LNCAP (cell line): ENCODE measurements around the gene TNNC1.

ENCODE experiments used
- TF ChIP-seq, protein P1 (sequence below): fragments of 450-650 bp; IDR thresholded peaks from 2 replicates; pipeline ENCODE4 v1.5.1; 2017; ENCODE audit warnings: mild to moderate bottlenecking

The TNNC1 gene

DNA sequence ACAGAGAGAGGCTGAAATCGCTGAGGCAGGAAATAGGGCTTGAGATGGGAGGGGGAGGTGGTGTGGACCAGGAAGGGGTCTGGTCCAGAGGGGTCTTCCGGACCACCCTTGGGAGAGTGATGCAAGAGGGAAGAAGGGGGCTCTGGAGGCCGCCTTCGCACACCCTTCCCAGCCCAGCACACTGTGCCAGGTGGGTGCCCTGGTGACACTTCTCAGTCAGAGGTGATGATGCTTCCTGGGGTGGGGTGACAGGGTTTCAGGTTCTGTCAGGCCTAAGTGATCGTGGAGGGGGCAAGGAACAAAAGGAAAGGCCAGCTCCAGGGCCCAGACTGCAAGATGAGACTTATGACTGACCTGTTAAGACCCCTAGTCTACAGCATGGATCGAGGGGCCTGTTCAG lies 21.6 kb downstream of the TNNC1 start:
- TF ChIP-seq, protein P1, sequence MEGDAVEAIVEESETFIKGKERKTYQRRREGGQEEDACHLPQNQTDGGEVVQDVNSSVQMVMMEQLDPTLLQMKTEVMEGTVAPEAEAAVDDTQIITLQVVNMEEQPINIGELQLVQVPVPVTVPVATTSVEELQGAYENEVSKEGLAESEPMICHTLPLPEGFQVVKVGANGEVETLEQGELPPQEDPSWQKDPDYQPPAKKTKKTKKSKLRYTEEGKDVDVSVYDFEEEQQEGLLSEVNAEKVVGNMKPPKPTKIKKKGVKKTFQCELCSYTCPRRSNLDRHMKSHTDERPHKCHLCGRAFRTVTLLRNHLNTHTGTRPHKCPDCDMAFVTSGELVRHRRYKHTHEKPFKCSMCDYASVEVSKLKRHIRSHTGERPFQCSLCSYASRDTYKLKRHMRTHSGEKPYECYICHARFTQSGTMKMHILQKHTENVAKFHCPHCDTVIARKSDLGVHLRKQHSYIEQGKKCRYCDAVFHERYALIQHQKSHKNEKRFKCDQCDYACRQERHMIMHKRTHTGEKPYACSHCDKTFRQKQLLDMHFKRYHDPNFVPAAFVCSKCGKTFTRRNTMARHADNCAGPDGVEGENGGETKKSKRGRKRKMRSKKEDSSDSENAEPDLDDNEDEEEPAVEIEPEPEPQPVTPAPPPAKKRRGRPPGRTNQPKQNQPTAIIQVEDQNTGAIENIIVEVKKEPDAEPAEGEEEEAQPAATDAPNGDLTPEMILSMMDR = no peak

DNA sequence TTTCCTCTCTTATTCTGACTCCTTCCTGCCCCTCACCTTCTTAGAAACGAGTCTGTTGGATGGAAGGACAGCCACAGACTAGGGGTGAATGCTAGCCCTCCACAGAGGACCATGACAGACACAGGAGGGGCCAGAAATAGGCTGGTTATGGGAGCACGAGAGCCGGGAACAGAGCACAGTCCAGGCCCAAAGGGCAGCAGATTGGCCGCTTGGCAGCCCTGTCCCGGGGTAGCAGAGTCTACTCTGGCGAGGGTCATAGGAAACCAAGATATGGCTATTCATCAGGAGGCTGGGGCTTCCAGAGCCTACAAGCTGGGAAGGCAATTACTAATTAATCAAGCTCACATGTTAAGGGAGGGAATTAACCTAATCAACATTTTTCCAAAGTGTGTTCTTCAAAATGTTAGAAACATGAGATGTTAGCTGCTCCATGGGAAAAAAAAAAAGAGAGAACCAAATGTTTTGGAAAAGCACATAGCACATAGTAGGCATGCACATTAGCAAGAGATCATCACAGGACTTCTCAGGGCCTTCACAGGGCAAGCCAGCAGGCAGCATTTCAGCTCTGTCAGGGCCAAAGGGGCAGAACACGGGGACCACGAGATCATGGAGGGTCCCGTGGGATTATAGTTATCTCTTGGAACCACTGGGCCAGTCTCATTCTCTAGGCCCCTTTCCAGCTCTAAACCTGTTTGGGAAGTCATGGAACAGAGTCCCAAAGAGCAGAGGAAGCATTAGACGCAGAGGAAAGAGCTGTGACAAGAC lies 22.2 kb downstream of the TNNC1 start:
- TF ChIP-seq, protein P1 = no peak

DNA sequence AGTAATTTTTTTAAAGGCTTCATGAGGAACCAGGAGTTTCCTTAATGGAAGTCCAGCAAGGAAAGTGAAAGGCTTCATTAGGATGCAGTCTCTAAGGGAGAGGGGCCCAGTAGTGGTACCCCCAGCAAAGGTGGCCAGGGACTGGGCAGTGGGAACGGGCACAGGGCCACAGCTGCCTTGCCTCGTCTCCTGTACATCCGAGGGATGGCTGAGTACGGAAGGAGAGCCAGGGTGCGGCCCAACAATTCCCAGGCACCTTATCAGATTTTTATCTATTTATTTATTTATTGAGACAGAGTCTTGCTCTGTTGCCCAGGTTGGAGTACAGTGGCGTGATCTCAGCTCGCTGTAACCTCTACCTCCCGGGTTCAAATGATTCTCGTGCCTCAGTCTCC lies 23.4 kb downstream of the TNNC1 start:
- TF ChIP-seq, protein P1 = no peak

DNA sequence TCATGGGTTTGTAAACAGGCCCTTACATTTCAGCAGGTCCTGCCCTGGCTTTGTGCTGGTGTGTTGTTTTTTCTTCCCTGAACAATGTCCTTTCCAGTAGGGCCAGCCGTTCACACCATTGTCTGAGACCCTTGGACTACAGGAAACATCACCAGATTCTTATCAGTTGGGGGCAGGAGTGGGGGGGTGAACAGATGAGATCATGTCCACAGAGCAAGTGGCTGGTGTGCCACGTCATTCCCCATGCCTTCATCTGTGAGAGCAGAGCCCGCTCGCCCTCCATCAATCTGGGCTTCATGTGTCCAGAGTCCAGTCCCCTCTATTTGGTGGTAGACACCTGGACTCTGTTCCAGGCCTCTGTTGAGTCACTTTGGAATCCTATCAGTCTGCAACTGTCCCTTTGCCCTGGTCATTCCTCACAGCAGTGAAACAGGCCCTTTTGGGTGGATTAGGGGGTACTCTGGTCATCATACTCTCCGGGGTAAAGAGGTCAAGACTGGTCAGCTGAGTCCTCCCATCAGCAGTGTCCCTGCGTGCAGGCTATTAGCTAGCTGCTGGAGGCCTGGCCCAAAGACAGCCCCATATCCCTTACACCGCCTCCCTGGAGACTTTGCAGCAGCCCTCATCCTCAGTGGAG lies 23.9 kb downstream of the TNNC1 start:
- TF ChIP-seq, protein P1 = no peak

DNA sequence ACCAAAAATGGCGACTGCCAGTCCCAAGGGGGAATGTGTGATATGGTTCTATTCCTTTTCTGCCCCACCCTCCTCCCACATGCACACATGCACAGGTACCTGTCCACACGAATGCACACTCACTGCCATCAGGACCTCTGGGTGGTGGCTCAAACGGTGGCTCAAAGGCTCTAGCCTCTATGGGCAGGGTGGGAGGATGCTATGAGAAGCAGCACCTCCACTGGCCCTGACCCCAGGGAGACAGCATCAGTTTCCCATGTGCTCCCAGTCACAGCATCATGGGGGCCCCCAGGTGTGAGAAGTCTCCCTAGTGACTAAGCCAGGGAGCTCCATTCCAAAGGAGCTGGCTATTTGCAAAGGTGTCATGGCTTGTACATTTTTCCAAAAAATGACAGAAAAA lies 24.8 kb downstream of the TNNC1 start:
- TF ChIP-seq, protein P1 = no peak

DNA sequence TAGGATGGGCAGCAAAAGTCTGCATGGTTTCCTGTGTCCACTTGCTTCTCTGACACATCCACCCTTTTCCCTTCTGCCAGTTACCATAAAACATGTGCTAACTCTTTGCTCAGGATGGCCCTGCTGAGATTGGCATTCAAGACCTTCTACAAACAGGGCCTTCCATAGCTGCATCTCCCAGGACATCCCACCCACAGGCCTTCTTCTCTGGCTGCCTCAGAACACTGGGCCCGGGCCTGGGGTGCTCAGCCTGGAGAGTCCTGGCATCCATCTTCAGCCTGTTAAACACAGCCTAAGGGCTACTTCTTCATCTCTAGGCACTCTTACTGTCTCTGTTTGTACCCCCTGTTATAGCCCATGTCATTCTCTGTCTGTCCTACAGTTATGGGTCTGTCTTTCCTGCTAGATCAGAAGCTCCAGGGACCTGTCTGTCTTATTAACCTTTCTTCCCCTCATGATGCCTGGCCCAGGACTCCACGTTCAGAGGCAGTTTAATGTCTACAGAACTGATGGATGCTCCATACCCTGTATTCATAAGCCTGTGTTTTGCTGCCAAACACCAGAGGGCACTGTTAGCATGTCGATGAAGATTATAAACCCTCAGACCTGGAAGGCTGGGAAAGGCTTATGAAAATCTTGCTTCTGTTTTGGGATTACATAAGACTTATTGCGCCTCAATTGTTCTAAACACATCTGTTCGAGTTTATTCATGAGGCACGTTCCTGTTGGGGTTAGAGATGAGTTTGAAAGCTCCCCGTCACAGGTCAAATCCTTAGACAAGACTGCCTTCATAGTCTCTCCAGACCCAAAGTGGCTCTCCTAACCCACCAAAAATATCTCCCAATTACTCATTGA lies 25.5 kb downstream of the TNNC1 start:
- TF ChIP-seq, protein P1 = peak; percentile 81

DNA sequence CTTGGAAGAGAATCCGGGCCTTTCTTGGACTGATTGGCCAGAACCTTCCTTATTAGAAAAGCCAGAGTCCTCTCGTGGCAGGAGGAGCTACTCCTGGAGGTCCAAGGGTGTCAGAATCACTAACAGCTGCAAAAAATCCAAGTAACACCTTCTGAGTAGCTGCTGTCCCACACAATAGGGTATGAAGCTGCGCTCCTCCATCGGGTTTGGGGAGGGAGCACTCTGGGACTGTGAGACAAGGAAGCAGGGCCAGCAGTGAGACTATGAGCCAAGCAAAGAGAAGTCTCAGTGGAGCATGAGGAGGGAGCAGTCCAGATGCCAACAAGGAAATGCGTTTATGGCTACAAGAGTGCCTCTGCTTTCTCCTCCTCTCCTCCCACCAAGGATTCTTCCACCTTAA lies 30.7 kb downstream of the TNNC1 start:
- TF ChIP-seq, protein P1 = no peak
